ENCODE measurements around the gene POLR2L.

GRCh38 chr11:811446-812245 is 30.7 kb downstream of the POLR2L start:
- TF ChIP-seq EZH2 (IDR thresholded peaks at IDR 0.05; ENCODE audit: insufficient read depth, poor library complexity, severe bottlenecking) (no peak), EZH2phosphoT487 (IDR thresholded peaks at IDR 0.05; ENCODE audit: insufficient read depth, low read depth) (no peak)

All from GM23248 (cell line).